HCT116 (cell line): ENCODE measurements around the gene EPS15.
"Not testable (repeated sequence)": the region's sequence is repeated elsewhere in the genome, so short reads cannot be mapped to it uniquely, and the experiment has no call there.

ENCODE experiments used
- CEBPB ChIP-seq: IDR thresholded peaks from 2 replicates; pipeline ENCODE4 v1.6.1; 2012; ENCODE audit warnings: low read depth
- CTCF ChIP-seq, 3 experiments: fragments of 200-600 bp in 1 of 3; sonication (generic) in 1 of 3; IDR thresholded peaks in 2 of 3; conservative IDR thresholded peaks in 1 of 3; 2 replicates each; pipeline ENCODE4 v1.5.1; 2012 to 2017; ENCODE audit warnings: low read depth in 2 of 3, low read length in 2 of 3, antibody characterized with exemption in 1 of 3, borderline replicate concordance in 1 of 3, control low read depth in 1 of 3, mild to moderate bottlenecking in 1 of 3, mixed read lengths in 1 of 3, mixed run types in 1 of 3, moderate library complexity in 1 of 3; ENCODE audit not compliant: insufficient read depth in 1 of 3
- EGR1 ChIP-seq: IDR thresholded peaks from 2 replicates; pipeline ENCODE4 v1.6.1; 2012; ENCODE audit warnings: low read depth
- MAX ChIP-seq: IDR thresholded peaks from 2 replicates; pipeline ENCODE4 v1.6.1; 2012
- POLR2A ChIP-seq: IDR thresholded peaks from 2 replicates; pipeline ENCODE4 v1.7.0; 2011; ENCODE audit warnings: borderline replicate concordance; ENCODE audit not compliant: insufficient read depth, insufficient read length; ENCODE audit errors: extremely low read depth
- POLR2AphosphoS5 ChIP-seq: IDR thresholded peaks from 2 replicates; pipeline ENCODE4 v1.6.1; 2011; ENCODE audit warnings: mild to moderate bottlenecking, low read depth, low read length, moderate library complexity
- REST ChIP-seq: IDR thresholded peaks from 2 replicates; pipeline ENCODE4 v1.6.1; 2012; ENCODE audit warnings: low read depth
- SRF ChIP-seq: IDR thresholded peaks from 2 replicates; pipeline ENCODE4 v1.6.1; 2012; ENCODE audit warnings: low read depth
- YY1 ChIP-seq: IDR thresholded peaks from 2 replicates; pipeline ENCODE4 v1.6.1; 2011; ENCODE audit warnings: low read length, low read depth, moderate library complexity, mild to moderate bottlenecking; ENCODE audit not compliant: insufficient replicate concordance; ENCODE audit errors: extremely low read depth

DNA sequence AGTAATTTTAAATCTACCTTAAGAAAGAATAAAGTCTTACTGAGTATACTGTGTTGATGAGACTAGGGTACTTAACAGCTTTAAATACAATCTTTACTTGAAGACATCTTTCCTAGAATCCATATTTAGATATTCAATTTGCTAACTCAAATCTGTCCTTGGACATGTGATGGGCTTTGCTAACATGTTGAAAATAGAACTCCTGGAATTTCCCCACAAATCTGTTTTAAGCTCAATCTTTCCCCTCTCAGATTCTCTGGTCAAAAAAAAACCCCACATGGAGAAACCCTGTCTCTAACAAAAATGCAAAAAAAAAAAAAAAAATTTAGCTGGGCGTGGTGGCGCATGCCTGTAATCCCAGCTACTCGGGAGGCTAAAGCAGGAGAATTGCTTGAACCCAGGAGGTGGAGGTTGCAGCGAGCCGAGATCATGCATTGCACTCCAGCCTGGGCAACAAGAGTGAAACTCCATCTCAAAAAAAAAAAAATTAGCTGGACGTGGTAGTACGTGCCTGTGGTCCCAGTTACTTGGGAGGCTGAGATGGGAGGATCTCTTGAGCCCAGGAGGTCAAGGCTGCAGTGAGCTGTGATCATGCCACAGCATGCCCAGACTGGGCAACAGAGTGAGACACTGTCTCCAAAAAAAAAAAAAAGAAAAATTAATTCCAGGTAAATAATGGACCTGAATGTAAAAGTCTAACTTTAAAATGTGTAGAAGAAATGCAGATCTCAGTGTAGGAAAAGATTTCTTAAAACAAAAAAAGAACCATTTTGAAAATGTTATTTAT lies 109.1 kb downstream of the EPS15 start:
- TF ChIP-seq CTCF (IDR thresholded peaks at IDR 0.05 in 2 of 3, conservative IDR thresholded peaks at IDR 0.05 in 1 of 3; ENCODE audit: borderline replicate concordance in 1 of 3, insufficient read depth in 1 of 3, low read depth in 2 of 3, low read length in 2 of 3); POLR2A; SRF; CEBPB; REST; EGR1; MAX; YY1; POLR2AphosphoS5: not testable (repeated sequence)
